GM18909 (cell line): ENCODE measurements around the gene UBR2.
"Not testable (repeated sequence)": the region's sequence is repeated elsewhere in the genome, so short reads cannot be mapped to it uniquely, and the experiment has no call there.

Source experiments
- ATAC-seq: cut with Tn5 transposase; IDR thresholded peaks from one replicate; pipeline ENCODE4 v1.9.1; 2021; ENCODE audit warnings: mild to moderate bottlenecking; ENCODE audit not compliant: unreplicated experiment, poor library complexity

Gene UBR2

DNA sequence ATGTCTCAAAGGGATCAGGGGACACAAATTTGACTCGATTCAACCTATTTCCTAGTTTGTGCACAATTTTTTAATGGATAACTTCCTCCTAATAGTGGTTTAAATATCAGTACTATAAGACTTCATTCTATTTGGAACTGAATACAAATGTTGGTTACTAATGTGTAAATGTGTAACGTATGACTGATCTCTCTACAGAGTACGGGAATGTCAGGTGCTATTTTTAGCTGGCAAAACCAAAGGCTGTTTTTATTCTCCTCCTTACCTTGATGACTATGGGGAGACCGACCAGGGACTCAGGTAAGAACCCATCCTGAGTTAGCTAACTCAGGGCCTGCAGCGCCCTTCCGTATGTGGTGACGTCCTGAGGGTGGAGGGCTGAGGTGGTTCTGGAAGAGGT, 125.5 kb downstream of the UBR2 start:
- no peak for ATAC-seq

DNA sequence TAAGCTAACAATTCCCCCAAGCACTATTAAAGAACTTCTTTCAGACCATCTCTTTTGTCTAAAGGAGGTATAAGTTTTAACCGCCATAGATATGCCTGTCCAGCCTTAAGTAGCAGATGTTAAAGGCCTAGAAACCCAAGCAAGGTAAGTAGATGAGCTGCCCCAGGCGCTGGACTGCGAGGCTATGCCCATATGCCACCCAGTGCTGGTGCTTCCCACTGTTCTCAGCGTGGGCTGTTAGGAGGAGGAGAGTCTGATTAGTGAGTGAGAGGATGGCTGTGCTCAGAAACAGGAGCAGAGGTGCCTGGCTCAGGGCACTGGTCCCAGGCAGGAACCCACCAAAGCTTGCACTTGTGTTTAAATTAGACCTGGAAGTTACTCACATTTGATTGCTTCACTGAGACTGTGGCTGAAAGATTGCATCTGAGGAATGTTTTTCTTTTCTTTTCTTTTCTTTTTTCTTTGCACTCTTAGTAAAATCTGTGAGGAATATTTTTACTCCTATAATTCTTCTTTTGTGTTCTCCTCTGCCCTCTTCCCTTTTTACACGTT, 126.4 kb downstream of the UBR2 start:
- ATAC-seq: no peak

DNA sequence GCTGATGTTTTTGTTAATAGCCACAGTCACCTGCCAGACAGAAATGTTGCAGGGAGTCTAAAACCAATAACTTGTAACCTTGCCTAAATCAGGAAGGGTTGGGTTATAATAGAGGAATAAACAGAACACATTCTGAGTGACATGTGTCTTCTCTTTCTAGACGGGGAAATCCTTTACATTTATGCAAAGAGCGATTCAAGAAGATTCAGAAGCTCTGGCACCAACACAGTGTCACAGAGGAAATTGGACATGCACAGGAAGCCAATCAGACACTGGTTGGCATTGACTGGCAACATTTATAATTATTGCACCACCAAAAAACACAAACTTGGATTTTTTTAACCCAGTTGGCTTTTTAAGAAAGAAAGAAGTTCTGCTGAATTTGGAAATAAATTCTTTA, 127.0 kb downstream of the UBR2 start:
- no peak for ATAC-seq

DNA sequence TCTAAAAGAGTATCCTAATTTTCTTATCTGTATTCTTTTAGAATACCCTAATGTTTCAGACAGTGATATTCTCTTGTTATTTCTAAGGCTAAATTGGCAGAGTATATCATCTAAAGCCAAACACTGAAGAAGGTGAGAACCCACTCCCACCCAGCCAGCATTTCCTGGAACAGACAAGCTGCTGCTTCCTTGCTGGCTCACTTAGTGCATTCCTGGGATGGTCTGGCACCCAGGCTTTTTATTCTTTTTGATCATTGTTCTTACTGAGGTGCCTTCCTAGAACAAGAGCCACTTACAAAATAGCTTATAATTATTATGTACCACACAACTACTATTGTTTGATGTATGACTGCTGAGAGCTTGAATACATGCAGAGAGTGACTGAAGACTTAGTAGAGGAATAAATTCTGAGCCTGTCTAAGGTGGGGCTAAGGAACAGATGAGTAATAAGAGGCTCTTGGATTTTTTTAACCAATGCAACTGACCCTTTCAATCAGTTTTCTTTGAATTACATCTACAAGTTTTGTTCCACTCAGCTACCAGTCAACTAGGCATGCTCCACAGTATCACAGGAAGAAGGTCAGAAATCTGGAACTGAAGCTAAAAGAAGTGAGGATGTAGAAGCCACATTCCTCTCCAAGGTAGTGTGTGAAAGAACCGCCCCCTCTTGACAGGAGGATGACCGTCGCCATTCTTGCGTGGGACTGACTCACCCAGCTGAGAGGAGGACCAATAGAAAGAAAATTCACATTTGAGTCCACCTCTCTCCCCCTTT, 128.5 kb downstream of the UBR2 start:
- ATAC-seq: no peak

DNA sequence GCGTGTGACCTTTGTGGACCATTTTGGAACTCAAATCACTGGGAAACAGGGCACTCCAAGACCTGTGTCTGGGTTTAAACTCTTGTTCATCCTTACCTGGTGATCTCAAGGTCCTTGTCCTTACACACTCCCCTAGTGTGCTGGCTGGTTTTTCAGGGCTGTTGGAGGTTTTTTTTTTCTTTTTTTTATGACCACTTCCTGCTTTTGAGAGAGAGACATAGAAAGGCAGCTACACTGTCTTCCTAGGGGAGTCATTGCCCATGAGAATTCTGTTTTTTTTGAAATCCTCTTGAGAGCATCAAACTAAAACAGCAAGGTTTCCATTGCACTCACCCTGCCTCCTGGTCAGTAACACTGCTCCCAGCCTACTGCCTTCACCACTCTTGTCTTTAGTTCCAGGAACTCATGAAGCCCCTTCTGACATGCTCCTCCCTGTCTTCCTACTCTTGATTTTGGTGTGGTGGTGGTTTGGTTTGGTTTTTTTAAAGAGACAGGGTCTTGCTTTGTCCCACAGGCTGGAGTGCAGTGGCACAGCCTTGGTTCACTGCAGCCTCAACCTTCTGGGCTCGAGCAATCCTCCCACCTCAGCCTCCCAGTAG, 130.0 kb downstream of the UBR2 start:
- ATAC-seq: no peak

DNA sequence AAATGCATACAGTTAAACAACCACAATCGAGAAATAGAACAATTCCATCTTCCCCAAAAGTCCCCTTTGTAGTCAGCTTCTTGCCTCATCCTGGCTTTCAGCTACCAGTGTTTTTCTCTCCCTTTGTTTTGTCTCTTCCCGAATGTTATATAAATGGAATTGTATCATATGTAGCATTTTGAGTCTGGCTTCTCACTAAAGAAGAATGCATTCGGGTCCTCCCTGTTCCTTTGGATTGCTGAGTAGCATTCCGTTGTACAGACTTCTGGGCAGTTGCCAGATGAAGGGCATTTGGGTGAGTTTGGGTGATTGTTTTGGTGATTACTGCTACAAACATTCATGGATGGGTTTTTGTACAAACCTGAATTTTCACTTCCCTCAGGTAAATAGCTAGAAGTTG, 130.8 kb downstream of the UBR2 start:
- no peak for ATAC-seq

DNA sequence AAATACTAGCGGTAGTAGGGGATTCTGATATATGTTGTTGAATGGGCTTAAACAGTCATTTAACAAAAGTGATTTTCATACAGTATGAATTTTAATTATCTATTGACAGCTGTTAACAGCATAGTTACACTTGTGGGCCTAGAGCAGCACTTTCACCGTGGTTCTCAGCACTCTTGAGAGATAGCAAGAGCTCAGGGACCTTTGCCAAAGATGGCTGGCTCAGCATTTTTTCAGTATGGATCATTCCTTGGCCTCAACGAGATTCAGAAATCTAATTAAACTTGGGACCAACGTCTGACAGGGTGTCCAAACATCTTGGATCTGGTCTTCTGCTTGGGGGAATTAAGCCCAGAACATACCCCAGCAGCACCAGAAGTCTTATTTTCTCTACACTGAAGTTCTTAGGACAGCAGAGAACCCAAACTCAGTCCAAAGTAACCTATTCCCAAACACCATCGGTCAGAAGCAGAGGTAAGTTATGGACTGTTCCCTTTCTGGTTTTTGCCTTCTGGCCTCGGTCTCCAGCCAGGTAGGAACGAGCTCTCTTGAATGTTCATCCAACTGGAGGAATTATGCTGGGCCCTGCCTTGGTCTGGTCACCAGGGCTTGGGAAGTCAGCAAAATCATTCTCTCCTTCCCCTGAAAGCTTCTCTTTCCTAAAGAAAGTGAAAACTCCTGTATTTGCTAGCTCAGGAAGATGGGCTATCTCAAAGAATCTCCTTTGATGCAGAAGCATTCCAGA, 132.9 kb downstream of the UBR2 start:
- ATAC-seq: no peak

DNA sequence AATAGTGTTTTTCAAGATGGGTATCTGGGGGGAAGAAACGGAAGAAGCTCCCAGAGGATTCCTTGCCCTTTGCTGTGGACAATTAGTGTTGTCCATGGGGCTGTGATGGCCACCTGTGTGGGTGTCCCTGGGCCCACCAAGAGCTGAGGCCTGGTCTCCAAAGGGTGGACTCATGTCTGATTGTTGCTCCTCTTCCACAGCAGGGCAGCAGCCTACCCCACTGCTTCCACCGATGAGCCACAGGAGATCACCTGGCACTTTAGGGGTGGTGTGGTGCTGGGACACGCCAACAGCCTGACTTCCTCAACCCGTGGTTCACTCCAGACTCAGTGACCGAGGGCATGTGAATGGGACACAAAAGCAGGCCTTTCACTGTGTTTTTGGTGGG, 133.4 kb downstream of the UBR2 start:
- no peak for ATAC-seq

DNA sequence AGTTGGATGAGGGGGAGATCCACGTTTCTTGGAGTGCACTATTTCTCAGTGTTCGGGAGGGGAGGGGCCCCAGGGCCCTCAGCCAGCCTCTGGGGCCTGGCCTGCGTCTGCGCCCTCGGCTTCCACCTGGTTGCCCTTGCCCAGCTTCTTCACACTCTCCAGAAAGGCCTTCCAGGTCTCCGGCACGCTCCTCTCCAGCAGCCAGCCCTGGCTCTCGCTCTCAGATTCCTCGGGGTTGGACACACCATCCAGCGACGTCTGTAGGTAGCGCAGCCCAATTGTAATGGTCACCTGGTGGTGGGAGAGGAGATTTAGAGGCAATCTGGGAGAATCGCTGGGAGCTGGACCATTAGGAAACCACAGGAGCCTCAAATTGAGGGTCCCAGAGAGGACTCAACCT, 134.4 kb downstream of the UBR2 start:
- no peak for ATAC-seq

DNA sequence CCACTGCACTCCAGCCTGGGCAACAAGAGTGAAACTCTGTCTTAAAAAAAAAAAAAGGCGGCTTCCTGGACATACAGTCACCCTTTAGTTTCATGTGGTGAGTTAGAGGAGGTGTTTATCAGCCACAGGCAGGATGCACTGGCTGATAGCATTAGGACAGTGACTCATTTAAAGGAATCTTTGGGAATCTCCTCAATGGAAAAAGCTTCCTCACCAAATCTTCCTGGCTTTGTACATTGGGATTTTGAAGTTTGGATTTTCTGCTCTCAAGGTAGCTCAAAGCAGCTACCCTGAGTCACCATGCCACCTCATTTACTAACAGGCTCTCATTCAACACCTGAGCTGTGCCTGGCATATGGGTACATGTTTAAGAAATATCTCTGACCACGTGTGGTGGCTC, 138.4 kb downstream of the UBR2 start:
- ATAC-seq: no peak

DNA sequence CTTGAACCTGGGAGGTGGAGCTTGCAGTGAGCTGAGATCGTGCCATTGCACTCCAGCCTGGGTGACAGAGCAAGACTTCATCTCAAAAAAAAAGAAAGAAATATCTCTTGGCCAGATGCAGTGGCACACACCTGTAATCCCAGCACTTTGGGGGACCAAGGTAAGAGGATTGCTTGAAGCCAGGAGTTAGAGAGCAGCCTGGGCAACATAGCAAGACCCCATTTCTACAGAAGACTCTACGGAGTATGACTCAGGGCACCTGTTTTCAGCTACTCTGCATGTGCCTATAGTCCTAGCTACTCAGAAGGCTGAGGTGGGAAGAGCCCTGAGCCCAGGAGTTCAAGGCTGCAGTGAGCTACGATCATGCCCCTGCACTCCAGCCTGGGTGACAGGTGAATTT, 139.0 kb downstream of the UBR2 start:
- ATAC-seq: not testable (repeated sequence)

DNA sequence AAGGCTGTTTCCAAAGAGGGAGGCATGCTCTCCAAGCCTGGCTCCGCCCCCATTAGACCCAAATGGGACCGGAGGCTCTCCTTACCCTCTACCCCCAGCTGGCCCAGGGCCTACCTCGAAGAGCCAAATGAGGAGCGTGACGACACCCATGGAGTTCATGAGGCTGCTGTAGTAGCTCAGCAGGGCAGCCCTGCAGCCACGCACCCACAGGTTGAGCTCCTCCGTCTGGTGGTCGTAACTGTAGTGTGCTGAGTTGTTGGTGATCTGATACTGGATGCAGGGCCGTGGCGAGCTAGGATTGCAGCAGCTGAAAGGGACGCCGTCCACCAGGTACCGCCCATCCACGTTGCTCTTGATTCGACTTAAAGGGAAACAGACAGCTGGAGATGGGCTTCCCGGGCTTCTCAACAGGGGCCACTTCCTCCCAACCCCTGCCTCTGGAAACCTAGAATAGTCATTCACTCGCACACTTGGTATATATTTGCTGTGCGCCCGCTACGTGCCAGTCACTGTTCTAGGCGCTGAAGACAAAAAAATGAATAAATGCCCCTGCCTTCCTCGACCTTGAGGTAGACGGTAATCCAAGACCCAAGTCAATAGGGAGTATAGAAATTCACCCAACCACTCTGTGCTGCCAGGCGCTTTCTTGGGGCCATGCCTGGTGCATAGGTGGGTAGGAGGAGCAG, 140.6 kb downstream of the UBR2 start:
- ATAC-seq: no peak

DNA sequence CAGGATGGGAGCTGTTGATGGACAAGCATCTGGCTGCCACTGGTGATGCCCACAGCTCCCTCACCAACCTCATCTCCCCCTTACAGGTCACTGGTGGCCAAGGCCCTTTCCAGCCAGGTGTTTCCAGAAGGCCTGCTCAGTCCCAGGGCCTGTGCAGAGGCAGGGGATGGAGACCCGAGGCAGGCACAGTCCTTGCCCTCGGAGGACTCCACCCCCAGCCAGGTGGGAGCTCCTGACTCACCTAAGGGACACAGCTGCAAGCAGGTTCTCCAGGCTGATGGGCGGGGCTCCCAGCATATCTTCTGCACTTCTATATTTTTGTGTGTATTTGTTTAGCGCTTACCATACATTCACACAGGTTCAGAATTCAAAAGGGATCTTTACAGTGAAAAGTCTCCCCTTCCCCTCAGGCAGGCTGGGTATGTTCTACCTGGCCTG, 141.1 kb downstream of the UBR2 start:
- ATAC-seq: no peak

DNA sequence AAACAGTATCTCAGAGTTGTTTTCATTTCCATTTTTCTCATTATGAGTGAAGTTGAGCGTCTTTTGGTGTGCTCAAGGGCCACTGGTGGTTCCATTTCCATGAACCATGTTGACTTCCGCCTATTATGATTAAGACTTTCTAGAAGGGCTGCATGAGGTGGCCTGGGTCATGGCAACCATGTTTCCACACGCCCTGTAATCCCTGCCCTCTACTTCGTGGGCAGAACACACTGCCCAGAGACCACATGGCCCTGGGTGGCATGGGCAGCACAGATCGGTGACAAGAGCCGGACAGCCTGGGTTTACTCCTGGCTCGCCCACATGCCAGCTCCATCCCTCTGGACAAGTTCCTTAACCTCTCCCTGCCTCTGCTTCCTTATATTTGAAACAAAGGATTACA, 143.8 kb downstream of the UBR2 start:
- ATAC-seq: no peak

DNA sequence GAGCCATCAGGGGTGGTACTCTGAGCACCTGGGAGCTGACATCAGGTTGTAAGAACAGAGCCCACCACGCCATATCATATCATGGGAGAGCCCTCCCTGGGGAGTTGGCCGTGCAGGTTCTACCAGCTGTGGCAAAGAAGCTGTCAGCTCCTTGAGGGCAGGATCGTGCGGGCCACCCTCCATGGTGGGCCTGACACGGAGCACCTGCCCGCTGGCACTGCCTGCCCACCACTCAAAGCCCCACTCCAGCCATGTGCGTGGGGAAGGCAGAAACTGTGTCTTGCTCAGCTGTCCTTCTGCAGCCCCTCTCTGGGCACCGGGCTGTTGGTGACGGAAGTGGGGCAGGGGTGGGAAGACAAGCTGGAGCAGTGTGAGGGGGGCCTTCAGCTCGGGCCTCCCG, 144.3 kb downstream of the UBR2 start:
- no peak for ATAC-seq

DNA sequence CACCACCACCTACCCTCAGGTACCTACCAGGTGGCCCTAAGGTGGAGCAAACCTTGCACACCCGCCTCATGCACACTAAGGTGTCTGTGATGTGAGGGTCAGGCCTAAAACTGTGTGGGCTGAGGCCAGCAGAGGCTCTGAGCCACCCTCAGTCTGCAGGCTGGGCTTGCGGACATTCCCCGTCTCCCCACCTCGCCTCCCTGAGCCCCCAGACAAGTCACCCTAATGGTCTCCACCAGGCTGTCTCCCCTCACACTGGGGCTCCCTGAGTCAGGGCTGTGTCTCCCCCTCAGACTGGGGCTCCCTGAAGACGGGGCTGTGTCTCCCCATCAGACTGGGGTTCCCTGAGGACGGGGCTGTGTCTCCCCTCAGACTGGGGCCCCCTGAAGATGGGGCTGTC, 146.0 kb downstream of the UBR2 start:
- no peak for ATAC-seq

DNA sequence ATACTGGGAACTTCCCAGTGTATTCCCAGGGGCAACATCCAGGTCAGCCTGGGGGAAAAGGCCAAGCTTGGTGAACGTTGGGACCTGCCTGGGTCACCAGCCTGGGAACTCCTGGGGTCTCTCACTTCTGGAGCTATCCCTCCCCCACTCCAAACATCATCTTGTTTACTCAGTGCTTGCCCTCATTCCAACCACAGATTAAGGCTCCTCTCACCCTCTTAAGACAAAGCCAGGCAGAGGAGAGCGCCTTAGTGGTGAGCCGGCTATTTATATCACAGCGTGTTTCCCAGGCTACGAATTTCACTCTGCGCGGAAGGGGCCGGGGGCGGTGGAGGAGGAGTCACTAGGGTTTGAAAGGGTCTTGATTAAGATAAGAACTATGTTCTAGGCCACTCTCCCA, 146.5 kb downstream of the UBR2 start:
- no peak for ATAC-seq

DNA sequence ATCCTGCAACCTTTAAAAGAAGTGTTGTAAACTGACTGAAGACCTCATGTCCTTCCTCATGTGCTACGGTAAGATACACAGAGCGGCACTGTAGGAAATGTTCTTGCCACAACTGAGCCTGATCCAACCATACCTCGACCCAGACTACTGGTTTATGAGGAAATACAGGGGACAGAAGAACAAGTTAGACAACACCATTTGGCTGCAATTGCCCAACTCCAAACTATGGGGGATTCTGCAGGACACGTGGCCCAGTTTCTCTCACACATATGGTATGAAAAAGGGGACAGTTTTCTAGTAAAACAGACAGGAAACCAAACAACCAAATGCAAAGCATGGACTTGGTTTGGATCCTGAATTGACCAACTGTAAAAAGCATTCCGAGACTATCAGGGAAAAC, 148.1 kb downstream of the UBR2 start:
- ATAC-seq: no peak

DNA sequence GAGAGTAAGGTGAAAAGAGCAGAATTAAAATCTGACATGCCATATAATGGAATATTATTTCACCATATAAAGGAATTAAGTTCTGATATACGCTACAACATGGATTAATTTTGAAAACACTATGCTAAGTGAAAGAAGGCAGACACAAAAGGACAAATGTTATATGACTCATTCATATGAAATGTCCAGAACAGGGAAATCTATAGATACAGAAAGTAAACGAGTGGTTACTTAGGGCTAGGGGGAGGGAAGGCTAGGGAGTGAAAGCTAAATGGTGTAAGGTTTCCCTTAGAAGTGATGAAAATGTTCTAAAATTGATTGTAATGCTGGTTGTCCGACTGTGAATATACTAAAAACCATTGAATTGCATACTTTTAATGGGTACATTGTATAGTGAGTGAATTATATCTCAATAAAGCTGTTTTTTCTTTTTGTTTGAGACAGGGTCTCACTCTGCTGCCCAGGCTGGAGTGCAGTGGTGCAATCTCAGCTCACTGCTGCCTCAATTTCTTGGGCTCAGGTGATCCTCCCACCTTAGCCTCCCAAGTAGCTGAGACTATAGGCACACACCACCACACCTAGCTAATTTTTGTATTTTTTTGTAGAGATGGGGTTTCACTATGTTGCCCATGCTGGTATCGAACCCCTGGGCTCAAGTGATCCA, 150.4 kb downstream of the UBR2 start:
- ATAC-seq: no peak

DNA sequence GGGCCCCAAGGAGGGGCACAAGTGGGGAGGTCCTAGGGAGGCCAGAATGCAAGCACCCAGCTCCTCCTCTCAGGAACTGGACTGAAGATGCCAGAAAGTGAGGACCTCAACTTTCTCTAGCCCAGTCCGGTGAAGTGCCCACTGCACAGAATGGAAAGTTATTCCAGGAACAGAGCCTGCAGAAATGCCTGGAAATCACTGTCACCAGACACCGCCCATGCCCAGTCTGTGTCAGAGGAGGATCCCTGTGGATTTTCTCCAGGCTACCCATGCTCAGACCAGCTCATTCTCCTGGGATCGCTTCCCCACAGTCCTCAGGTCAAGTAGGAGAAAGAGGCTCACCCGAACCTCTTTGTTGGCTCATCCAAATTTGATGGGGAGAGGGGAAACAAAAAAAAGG, 152.0 kb downstream of the UBR2 start:
- ATAC-seq: no peak
